Lung (tissue), 12 donors: Measurements from ENCODE around the gene UQCRC1. TPM values are rescaled to one million over a fixed set of nuclear protein-coding genes. Genes with fewer than 3 reads are reported as not detected.

Experiments
- ATAC-seq: fragments of 200-7000 bp; cut with Tn5 transposase; one replicate; pipeline ENCODE4 v1.9.1; 2020; ENCODE audit warnings: moderate number of reproducible peaks; ENCODE audit not compliant: insufficient read depth, low FRiP score
- DNase-seq, 3 donors: peaks; one replicate each; pipeline ENCODE4 v3.0.0-alpha.2; 2013 to 2017
- H3K27ac ChIP-seq, 2 donors: one replicate each; pipeline ENCODE4 v1.5.1; 2013; ENCODE audit warnings: mild to moderate bottlenecking in 2 of 2, moderate library complexity in 2 of 2, control low read depth in 1 of 2, inconsistent platforms in 1 of 2, low read depth in 1 of 2, low read length in 1 of 2
- H3K27me3 ChIP-seq, 3 donors: one replicate each; pipeline ENCODE4 v1.5.1; 2013; ENCODE audit warnings: low read length in 2 of 3; ENCODE audit not compliant: control insufficient read depth in 3 of 3, insufficient read depth in 3 of 3
- H3K36me3 ChIP-seq, 4 donors: one replicate each; pipeline ENCODE4 v1.5.1; 2013; ENCODE audit warnings: low read length in 4 of 4, mild to moderate bottlenecking in 1 of 4, moderate library complexity in 1 of 4; ENCODE audit not compliant: control insufficient read depth in 4 of 4, insufficient read depth in 4 of 4
- H3K4me1 ChIP-seq, 5 donors: one replicate each; pipeline ENCODE4 v1.5.1; 2013; ENCODE audit warnings: low read length in 5 of 5, mild to moderate bottlenecking in 2 of 5, moderate library complexity in 1 of 5; ENCODE audit not compliant: control insufficient read depth in 5 of 5, insufficient read depth in 5 of 5
- H3K4me3 ChIP-seq: one replicate; pipeline ENCODE4 v1.5.1; 2013; ENCODE audit warnings: mild to moderate bottlenecking, control low read depth, moderate library complexity
- H3K9ac ChIP-seq, 2 donors: one replicate each; pipeline ENCODE4 v1.5.1; 2013; ENCODE audit warnings: low read length in 2 of 2, control low read depth in 1 of 2; ENCODE audit not compliant: insufficient read depth in 1 of 2
- H3K9me3 ChIP-seq, 4 donors: one replicate each; pipeline ENCODE4 v1.5.1; 2013; ENCODE audit warnings: low read length in 3 of 4, mild to moderate bottlenecking in 1 of 4, moderate library complexity in 1 of 4; ENCODE audit not compliant: control insufficient read depth in 4 of 4, insufficient read depth in 3 of 4
- WGBS, 2 donors: extraction: QIAGEN DNeasy Blood & Tissue Kit; methylation state at CpG; one replicate each; pipeline ENCODE4 v1.1.7; 2013; 5-methylcytosine and 5-hydroxymethylcytosine counted together
- polyA plus RNA-seq, 2 donors: library from polyadenylated mRNA; stranded (reverse); fragments of 200-250 nt; gene quantifications; one replicate each; pipeline ENCODE4 v1.2.1, GENCODE V29; 2013
- total RNA-seq, 2 donors: library from RNA; depleted of rRNA in 1 of 2; stranded (reverse); fragments of >200 nt in 1 of 2; gene quantifications; one replicate each; pipeline ENCODE4 v1.2.1, GENCODE V29; 2014 to 2021
- TF ChIP-seq, protein P1 (sequence below): IDR thresholded peaks from 2 replicates; pipeline ENCODE4 v1.5.1; 2012; ENCODE audit warnings: mild to moderate bottlenecking; ENCODE audit errors: control extremely low read depth, extremely low read depth
- donor health status: control.
- donor health status: control.
- donor health status: Bipolar disorder and iron deficiency.
- donor health status: healthy.
- donor health status: DM: yes; HTN: yes; CAD: no.

UQCRC1 gene
- total and polyA plus RNA-seq, 4 donors, result 98.5 to 225 (median 176) TPM

DNA sequence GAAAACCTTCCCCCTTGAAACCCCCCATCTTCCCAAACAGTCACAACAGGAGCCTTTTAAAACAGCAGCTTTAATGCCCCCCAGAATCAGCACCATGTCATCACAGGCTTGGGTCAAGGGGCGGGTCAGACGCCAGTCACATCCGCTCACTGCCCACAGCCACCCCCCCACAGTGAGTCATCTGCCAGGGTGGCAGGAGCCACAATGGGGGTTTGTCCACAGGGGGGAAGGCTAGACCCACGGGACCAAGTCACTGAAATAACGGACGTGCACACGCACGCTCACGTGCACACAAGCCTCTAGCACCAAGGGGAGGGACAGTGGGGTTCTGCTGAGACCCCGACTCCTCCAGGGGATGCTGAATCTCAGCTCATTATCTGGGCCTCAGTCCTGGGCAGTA, 45.4 kb downstream of the UQCRC1 start:
- Histone ChIP-seq H3K9ac (no peak overlapping the region), H3K36me3 (no peaks in the 10 kb centered on the region), H3K27ac (no peak overlapping the region), H3K9me3 (no peaks in the 10 kb centered on the region), H3K27me3 (no peaks in the 10 kb centered on the region), H3K4me3 (no peak overlapping the region), H3K4me1 (peaks cover 0 to 17% (median 9%) of the 10 kb centered on the region in 5 donors)
- WGBS, 2 donors, result 46 to 57% methylated on average over 10 of the region's 10 CpGs
- no peak for DNase-seq
- TF ChIP-seq, protein P1, sequence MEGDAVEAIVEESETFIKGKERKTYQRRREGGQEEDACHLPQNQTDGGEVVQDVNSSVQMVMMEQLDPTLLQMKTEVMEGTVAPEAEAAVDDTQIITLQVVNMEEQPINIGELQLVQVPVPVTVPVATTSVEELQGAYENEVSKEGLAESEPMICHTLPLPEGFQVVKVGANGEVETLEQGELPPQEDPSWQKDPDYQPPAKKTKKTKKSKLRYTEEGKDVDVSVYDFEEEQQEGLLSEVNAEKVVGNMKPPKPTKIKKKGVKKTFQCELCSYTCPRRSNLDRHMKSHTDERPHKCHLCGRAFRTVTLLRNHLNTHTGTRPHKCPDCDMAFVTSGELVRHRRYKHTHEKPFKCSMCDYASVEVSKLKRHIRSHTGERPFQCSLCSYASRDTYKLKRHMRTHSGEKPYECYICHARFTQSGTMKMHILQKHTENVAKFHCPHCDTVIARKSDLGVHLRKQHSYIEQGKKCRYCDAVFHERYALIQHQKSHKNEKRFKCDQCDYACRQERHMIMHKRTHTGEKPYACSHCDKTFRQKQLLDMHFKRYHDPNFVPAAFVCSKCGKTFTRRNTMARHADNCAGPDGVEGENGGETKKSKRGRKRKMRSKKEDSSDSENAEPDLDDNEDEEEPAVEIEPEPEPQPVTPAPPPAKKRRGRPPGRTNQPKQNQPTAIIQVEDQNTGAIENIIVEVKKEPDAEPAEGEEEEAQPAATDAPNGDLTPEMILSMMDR, result no peak
- ATAC-seq, result peak; percentile 54

DNA sequence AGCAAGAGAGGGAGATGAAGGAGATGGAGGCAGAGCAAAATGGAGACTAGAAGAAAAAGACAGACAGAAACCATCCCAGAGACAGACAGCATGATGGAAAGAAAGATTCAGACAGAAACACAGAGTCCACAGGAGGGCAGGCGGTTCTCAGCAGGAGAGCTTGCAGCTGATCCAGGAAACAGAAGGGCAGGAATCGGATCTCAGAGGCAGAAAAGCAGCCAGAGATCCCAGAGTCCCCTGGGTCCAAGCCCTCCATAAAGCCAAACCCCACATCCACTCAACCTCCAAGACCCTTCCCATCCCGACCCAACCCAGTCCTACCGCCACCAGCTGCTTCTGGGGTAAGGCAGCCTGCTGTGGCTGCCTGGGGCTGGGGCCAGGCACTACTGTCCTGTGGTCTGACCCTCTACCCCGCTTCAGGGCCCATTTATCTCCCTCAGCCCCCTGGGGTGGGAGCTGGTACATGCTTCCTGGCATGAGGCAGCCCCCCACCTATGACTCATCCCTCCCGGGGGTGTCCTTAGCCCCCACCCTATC, 46.0 kb downstream of the UQCRC1 start, which contains the start of gene UCN2:
Gene UCN2, minus strand, starts transcription at position 400 of the 537 bp plus-strand sequence. CDS start 657 bp downstream, outside the sequence.
- Histone ChIP-seq H3K36me3 (no peaks in the 10 kb centered on the region), H3K27ac (no peak within 1 kb of the TSS), H3K9ac (no peak within 1 kb of the TSS), H3K4me1 (peaks cover 0 to 18% (median 9%) of the 10 kb centered on the region in 5 donors), H3K4me3 (no peak within 1 kb of the TSS), H3K9me3 (no peaks in the 10 kb centered on the region), H3K27me3 (no peaks in the 10 kb centered on the region)
- ATAC-seq, result no peak
- DNase-seq, result no peak
- 77 to 84% methylated on average over 6 of the region's 6 CpGs for WGBS, 2 donors
- TF ChIP-seq, protein P1, result no peak

DNA sequence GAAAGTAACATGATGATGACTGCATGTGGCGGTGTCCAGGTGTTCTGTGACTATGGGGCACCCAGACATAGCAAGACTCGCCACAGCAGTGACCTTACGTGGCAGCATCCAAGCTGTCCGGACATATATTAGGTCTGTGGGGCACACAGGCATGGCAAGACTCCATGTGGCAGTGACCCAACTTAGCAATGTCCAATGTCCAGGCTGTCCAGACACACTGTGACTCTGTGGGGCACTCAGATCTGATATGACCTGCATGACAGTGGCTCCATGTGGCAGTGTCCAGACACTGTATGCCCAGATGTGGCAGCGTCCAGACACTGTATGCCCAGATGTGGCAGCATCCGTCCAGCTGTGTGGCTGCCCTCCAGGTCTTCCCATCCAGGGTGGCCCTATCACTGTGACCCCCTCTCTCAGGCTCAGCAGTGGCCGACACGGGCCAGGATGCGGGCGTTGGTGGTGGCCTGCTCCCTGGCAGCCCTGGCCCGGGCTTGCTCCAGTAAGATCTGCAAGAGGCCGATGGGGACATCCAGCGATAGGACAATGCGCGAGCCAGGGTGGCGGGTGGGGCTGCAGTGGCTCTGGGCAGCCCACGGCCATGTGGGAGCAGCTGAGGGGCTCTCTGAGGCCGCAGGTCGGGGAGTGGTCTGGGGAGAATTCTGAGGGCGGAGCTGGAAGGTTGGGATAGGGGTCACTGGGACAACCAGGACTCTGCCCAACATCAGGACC, 46.9 kb downstream of the UQCRC1 start:
- DNase-seq, result no peak
- Histone ChIP-seq H3K9me3 (no peaks in the 10 kb centered on the region), H3K4me1 (peaks cover 0 to 28% (median 9%) of the 10 kb centered on the region in 5 donors), H3K27me3 (no peaks in the 10 kb centered on the region), H3K27ac (no peak overlapping the region), H3K4me3 (no peak overlapping the region), H3K36me3 (no peaks in the 10 kb centered on the region), H3K9ac (no peak overlapping the region)
- TF ChIP-seq, protein P1, result no peak
- WGBS, 2 donors, result 90 to 93% methylated on average over 20 of the region's 20 CpGs
- ATAC-seq, result no peak
